AG10803 (cell line): ENCODE data around the gene FAM200C.
"Not testable (repeated sequence)": the region's sequence is repeated elsewhere in the genome, so short reads cannot be mapped to it uniquely, and the experiment has no call there.

Experiments
- DNase-seq: peaks from one replicate; pipeline ENCODE4 v3.0.0; 2010; ENCODE audit warnings: low read depth
- H3K4me3 ChIP-seq: 2 replicates; pipeline ENCODE4 v1.5.1; 2011; ENCODE audit warnings: mild to moderate bottlenecking, low read length, control low read depth
- TF ChIP-seq, protein P1 (sequence below): conservative IDR thresholded peaks from 2 replicates; pipeline ENCODE4 v1.5.1; 2011; ENCODE audit warnings: mild to moderate bottlenecking, low read length, control low read depth, inconsistent platforms

Gene FAM200C

DNA sequence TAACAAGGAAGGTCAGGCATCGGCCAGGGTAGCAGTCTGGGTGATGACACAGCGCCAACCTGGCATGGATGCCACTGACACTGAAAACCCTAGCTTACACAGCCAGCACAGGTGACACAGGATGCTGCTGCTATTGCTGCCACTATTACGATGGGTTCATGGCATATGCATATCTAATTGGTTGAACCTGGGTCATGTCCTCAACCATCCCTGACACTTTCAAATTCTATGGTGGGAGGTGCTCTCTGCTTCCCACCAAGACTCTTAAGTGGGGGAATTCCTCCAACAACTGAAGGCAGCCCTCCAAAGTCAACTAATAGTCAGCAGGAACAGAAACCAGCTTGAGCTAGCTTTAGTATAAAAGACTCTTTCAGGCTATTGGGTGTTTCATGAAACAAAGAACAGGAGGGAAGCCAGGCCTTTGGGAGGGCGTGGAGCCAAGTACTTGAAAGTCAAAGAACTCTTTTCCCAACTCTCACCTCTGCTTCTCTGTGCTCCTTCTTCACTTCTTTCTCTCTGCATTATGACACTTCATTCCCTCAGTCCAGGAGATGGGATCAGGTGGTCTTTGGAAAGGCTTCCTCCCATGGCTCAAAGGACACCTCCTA is 43.1 kb upstream of the FAM200C start:
- no peak overlapping the region for H3K4me3 ChIP-seq
- TF ChIP-seq, protein P1, sequence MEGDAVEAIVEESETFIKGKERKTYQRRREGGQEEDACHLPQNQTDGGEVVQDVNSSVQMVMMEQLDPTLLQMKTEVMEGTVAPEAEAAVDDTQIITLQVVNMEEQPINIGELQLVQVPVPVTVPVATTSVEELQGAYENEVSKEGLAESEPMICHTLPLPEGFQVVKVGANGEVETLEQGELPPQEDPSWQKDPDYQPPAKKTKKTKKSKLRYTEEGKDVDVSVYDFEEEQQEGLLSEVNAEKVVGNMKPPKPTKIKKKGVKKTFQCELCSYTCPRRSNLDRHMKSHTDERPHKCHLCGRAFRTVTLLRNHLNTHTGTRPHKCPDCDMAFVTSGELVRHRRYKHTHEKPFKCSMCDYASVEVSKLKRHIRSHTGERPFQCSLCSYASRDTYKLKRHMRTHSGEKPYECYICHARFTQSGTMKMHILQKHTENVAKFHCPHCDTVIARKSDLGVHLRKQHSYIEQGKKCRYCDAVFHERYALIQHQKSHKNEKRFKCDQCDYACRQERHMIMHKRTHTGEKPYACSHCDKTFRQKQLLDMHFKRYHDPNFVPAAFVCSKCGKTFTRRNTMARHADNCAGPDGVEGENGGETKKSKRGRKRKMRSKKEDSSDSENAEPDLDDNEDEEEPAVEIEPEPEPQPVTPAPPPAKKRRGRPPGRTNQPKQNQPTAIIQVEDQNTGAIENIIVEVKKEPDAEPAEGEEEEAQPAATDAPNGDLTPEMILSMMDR, result no peak
- DNase-seq, result no peak

DNA sequence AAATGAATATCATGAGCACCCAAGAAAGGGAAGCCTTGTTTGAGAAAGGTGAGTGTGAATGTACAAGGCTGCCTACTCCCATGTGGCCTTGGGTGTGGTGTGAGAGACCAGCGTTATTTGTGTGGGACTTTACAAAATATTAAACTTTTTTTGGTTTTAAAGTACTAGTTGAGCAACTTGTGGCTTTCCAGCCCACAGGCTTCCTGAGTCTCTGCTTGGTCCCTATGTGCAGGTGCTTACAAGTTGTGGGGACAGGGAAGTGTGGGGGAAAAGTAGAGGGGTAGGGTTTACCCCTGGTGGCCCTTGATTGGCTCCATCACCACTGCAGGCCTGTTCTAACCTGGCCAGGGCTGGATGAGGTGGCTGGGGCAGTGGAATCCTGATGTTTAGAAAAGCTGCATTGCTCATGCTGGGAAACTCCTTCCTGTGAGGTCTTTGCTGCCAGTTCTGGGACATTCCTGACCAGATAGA is 41.5 kb upstream of the FAM200C start:
- TF ChIP-seq, protein P1, result no peak
- no peak for DNase-seq
- H3K4me3 ChIP-seq, result no peak overlapping the region

DNA sequence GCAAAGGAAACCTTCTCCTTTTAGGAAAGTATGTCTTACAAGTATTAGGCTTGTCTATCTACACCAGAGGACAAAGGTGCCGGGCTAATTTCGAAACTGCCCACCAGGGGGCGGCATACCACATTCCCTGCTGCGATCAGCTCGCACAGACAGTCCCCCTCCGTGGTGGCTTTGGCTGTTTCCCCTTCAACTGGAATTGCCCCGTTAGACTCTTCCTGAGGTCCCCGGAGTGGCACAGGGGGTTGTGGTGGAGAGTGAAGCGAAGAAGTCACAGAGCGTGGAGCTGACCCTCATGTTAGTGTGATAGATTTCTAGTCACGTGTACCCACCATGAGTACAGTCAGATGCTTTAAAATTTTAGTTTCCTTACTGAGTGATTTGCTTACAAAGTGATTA is 39.3 kb upstream of the FAM200C start:
- DNase-seq, result peak; percentile 58
- H3K4me3 ChIP-seq, result peak overlapping the region; percentile 58
- TF ChIP-seq, protein P1, result peak; percentile 95

DNA sequence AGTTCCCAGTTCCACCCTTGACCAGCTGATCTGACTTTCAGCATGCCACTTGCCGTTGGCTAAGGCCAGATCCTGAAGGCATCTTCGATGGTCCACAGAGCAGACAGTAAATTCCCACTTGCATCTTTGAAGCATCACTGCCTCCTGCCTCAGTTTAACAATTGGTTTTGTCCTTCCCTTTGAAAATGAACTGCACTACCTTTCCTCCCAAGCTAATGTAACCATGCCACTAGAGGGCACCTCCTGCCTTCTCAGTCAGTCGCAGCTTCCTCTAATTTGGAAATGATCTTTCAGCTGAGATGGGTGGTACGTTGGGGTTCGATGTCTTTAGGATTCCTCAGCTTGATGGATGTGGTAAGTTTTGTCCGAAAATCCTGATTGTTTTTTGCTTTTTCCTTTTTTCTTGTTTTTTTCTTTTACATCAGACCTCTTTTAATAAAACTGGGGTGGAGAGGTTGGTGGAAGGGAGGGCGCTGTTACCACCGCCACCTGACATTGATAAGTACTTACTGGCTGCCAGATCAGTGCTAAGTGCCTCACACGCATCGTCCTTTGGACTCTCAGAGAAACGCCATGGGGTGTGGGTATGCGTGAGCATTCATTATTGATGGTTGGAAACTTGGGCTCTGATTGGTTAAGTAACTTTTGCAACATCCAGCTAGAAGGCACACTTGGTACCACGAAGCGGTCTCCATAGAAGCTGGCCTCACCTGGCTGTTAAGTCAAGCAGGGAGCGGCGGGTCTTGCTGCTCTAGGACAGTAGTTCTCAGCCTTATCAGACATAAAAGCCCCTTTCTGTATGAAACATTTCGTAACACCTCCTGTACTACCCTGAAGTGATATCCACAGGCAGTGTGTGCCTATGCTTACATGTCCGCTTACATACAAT is 38.7 kb upstream of the FAM200C start:
- peak; percentile 60 for DNase-seq
- peak overlapping the region; percentile 58 for H3K4me3 ChIP-seq
- TF ChIP-seq, protein P1, result peak; percentile 91

DNA sequence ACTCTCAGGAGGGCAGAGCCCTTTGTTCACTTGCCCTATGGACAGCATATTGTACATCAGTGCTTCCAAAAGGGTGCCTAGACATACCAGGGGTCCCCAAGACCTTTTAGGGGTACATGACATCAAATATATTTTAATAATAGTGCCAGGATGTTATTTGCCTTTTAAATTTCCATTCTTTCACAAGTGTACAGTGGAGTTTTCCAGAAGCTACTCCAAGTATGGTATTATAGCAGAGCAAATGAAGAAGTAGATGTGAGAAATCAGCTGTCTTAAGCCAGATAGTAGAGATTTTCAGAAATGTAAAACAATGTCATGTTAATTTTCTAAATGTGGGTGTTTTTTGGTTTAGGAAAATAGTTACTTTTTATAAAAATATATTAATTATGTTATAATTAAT is 37.4 kb upstream of the FAM200C start:
- TF ChIP-seq, protein P1, result no peak
- H3K4me3 ChIP-seq, result no peak overlapping the region
- DNase-seq, result no peak

DNA sequence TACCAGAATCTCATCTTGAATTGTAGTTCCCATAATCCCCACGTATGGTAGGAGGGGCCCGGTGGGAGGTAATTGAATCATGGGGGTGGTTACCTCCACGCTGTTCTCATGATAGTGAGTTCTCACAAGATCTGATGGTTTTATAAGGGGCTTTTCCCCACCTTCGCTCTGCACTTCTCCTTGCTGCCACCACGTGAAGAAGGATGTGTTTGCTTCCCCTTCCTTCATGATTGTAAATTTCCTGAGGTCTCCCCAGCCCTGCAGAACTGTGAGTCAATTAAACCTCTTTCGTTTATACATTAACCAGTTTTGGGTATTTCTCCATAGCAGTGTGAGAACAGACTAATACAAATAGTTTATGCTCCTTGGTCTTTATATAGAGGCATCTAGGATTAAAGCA is 36.8 kb upstream of the FAM200C start:
- not testable (repeated sequence) for H3K4me3 ChIP-seq, DNase-seq

DNA sequence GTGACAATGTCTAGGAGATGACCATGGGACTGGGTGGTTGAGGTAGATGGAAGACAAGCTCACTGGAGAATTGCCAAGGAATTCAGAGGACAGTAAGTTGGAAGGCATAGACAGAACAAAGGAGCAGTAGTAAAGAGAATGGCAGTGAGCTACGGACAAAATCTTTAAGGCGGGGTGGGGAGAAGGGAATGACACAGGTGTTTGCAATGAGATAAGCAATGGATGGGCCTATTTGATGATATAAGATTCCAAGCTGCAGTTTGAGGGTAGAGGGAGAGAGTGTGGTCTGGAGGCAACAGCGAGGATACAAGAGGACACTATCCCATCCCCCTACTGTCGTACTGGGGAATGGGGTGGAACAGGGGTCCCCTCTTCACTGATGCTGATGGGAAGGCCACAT is 36.2 kb upstream of the FAM200C start:
- TF ChIP-seq, protein P1, result no peak
- H3K4me3 ChIP-seq, result no peak overlapping the region
- DNase-seq, result no peak
